GM13976 (cell line): ENCODE data around the gene IGF2R.

Experiments used
- DNase-seq: peaks from one replicate; pipeline ENCODE4 v3.0.0; 2012; ENCODE audit warnings: low spot score
- CTCF ChIP-seq: IDR thresholded peaks from 2 replicates; pipeline ENCODE4 v1.5.1; 2012; ENCODE audit warnings: borderline replicate concordance, mild to moderate bottlenecking; ENCODE audit not compliant: insufficient read depth; ENCODE audit errors: extremely low read depth, missing control alignments, control extremely low read depth
- in situ Hi-C: fragments of 300-500 bp; cut with MboI; formaldehyde crosslinking; loops from one replicate; pipeline ENCODE4 v1.12.0; 2022; ENCODE audit warnings: low sequenced_read_pairs, mixed read lengths, inconsistent platforms; ENCODE audit not compliant: unreplicated experiment

Gene IGF2R

GRCh38 chr6:159931846-159932245 lies 37.0 kb upstream of the IGF2R start:
- no peak for DNase-seq
- no peak for TF ChIP-seq CTCF
- in situ Hi-C loops, result no loop called here

GRCh38 chr6:159933077-159933476 lies 35.8 kb upstream of the IGF2R start:
- in situ Hi-C loops, result no loop called here
- no peak for TF ChIP-seq CTCF
- no peak for DNase-seq

GRCh38 chr6:159934181-159934580 lies 34.7 kb upstream of the IGF2R start:
- DNase-seq, result no peak
- TF ChIP-seq CTCF, result no peak
- in situ Hi-C loops, result no loop called here

- DNase-seq, result no peak
- in situ Hi-C loops, result no loop called here
- TF ChIP-seq CTCF, result no peak
Observed at GRCh38 chr6:159935065-159935464, 33.8 kb upstream of the IGF2R start.

GRCh38 chr6:159935633-159936032 lies 33.2 kb upstream of the IGF2R start:
- in situ Hi-C loops, result no loop called here
- no peak for TF ChIP-seq CTCF
- DNase-seq, result no peak

DNA sequence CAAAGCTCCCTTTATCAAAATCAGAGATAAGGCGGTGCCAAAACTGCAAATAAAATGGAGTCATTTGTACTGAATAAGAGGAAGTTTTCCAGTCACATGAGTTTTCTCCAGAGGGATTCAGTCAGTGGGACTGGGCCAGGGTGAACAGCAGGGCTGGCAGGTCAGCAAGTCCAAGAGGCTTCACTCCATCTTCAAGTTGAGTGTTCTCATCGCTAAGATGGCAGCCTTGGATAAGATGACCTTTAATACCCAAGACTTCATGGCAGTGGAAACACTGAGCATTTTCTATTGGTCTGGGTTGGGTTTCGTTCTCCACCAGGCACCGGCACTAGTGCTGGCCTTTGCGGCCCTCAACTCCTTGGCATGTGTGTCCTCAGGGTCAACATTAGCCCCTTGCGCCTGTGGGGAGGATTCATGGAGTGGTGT lies 29.3 kb upstream of the IGF2R start:
- no peak for DNase-seq
- in situ Hi-C loops, result no loop called here
- no peak for TF ChIP-seq CTCF

- in situ Hi-C loops, result no loop called here
- peak; percentile 39 for DNase-seq
- TF ChIP-seq CTCF, result peak; percentile 18
Observed at GRCh38 chr6:159941286-159942113, 27.4 kb upstream of the IGF2R start.
